ENCODE measurements around the gene PHKA2.
"Not testable (repeated sequence)": the region's sequence is repeated elsewhere in the genome, so short reads cannot be mapped to it uniquely, and the experiment has no call there.

PHKA2 gene, protein sequence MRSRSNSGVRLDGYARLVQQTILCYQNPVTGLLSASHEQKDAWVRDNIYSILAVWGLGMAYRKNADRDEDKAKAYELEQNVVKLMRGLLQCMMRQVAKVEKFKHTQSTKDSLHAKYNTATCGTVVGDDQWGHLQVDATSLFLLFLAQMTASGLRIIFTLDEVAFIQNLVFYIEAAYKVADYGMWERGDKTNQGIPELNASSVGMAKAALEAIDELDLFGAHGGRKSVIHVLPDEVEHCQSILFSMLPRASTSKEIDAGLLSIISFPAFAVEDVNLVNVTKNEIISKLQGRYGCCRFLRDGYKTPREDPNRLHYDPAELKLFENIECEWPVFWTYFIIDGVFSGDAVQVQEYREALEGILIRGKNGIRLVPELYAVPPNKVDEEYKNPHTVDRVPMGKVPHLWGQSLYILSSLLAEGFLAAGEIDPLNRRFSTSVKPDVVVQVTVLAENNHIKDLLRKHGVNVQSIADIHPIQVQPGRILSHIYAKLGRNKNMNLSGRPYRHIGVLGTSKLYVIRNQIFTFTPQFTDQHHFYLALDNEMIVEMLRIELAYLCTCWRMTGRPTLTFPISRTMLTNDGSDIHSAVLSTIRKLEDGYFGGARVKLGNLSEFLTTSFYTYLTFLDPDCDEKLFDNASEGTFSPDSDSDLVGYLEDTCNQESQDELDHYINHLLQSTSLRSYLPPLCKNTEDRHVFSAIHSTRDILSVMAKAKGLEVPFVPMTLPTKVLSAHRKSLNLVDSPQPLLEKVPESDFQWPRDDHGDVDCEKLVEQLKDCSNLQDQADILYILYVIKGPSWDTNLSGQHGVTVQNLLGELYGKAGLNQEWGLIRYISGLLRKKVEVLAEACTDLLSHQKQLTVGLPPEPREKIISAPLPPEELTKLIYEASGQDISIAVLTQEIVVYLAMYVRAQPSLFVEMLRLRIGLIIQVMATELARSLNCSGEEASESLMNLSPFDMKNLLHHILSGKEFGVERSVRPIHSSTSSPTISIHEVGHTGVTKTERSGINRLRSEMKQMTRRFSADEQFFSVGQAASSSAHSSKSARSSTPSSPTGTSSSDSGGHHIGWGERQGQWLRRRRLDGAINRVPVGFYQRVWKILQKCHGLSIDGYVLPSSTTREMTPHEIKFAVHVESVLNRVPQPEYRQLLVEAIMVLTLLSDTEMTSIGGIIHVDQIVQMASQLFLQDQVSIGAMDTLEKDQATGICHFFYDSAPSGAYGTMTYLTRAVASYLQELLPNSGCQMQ

DNA sequence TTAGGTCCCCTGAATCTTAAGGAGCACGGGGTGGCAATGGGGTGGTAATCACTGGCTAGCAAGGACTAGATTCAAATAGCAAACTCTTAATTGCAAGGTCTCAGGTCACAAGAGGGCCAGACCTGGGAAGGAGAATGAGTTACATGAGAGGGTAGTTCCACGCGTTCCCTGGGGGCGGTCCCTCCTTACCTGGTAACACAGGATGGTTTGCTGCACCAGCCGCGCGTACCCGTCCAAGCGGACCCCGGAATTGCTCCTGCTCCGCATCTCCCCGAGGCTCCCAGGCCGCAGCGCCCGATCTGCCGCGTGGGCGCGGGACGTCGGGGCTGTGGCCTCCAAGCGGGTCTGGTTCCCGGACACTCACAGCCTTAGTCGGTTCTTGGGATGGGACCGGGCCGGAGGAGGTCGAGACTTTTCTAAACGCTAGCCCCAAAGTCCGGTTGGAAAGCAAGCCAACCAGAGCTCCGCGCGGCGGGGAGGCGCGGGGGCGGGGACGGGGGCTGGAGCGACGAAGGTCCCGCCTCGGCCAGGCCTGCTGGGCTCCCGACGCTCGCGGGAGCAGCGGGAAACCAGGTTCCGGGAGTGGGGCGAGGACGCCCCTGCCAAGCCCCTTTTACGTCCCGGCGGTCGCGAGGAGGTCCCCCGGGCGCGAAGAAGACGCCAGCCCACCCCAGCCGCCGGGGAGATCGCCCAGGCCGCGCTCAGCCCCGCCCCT lies at the start of gene PHKA2:
Gene PHKA2, minus strand, starts transcription at position 449 of the 715 bp plus-strand sequence. Its CDS starts 182 bp downstream, at position 267.
- DNase-seq = peak; percentile 52

DNA sequence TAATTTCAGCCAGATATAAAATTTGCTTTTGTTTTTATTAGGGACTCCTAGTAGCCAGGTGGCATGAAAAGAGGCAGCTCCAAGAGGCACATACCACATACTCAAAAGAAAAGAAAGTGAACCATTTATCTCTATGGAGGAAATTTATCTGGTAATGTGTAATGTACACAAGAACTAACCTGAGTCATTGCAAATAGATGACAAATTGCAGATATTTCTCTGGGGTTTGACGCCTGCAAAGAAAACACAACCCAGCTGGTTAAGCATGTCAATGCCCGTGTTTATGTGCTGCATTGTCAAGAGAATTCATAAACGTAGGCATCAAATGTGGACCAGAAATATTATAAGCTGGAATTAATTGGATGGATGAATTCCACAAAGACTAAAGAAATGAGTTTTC lies 46.9 kb upstream of the PHKA2 start:
- DNase-seq = no peak

DNA sequence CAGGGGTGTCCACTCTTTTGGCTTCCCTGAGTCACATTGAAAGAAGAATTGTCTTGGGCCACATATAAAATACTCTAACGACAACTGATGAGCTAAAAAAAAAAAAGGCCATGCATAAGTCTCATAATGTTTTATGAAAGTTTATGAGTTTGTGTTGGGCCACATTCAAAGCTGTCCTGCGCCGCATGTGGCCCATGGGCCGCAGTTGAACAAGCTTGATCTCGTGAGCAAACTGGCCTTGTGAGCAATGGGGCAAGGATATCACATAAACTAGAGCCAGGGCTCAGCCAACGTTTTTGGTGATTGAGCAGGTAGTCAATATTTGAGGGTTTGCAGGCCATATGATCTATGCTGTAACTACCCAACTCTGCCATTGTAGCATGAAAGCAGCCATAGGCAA lies 44.6 kb upstream of the PHKA2 start:
- no peak for DNase-seq

DNA sequence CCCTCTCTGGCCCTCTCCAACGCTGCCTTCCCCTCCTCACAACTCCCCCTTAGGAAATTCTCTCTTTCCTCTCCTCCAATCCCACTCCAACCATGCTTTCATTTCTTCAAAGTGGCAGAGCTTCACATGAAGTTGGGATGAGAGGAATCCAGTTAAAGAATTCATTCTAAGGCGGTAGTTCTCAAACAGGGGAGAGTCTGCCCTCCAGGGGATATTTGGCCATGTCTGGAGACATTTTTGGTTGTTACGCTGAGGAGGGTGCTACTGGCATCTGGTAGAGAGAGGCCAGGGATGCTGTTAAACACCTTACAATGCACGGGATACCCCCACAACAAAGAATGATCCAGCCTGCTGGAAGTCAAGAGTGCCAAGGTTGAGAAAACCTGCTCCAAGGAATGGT lies 40.5 kb upstream of the PHKA2 start:
- DNase-seq = no peak

DNA sequence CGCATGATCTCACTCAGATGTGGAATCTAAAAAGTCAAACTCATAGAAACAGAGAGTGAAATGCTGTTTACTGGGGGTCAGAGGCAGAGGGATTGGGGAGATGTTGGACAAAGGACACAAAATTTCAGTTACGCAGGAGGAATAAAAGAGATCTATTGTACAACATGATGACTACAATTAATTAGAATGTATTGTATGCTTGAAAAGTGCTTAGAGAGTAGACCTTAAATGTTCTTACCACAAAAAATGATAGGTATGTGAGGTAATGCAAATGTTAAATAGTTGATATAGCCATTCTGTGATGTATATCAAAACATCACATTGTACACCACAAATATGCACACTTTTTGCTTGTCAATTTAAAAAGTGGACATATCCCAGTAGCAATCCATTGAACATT lies 36.1 kb upstream of the PHKA2 start:
- no peak for DNase-seq

DNA sequence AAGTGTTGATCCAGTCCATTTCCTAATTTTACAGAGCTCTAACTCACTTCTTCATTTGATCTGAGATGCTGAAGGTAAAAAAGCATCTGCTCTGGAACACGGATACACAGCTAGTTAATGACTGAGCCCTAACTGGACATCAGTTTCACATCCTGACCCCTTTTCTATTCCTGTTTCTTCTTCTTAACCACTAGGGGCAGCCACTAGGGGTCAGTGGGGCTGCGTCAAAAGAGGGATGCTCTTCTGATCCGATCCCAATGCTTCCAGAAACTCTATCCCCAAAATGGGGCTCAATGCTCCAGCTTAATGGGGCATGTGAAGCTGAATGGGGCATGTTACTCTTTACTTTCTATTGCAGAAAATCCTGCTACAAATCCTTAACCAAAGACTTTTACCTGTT lies 33.4 kb upstream of the PHKA2 start:
- DNase-seq = no peak

DNA sequence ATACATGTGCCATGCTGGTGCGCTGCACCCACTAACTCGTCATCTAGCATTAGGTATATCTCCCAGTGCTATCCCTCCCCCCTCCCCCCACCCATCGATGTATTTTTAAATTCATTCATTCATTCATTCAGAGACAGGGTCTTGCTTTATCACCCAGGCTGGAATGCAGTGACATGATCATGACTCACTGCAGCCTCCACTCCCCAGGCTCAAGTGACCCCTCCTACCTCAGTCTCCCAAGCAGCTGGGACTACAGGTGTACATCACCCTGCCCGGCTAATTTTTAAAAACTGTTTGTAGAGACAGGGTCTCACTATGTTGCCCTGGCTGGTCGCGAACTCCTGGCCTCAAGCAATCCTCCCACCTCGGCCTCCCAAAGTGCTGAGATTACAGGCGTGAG lies 32.7 kb upstream of the PHKA2 start:
- DNase-seq = not testable (repeated sequence)

DNA sequence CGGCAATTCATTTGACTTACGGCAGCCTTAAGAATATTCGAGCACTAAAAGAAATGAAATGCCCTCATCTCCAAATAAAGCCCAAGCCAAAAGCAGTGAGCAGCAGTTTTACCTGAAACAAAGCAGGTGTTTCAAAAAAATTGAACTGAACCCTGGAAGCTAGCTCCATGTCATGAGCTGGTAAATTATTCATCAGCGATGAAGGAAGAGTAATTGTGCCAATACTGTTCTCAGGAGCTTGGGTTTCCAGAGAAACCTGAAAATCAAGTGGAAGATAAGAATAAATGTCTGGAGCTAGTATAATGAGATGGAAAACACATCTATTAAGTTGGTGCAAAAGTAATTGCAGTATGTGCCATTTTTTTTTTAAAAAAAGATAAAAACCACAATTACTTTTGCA lies 24.0 kb upstream of the PHKA2 start:
- no peak for DNase-seq

DNA sequence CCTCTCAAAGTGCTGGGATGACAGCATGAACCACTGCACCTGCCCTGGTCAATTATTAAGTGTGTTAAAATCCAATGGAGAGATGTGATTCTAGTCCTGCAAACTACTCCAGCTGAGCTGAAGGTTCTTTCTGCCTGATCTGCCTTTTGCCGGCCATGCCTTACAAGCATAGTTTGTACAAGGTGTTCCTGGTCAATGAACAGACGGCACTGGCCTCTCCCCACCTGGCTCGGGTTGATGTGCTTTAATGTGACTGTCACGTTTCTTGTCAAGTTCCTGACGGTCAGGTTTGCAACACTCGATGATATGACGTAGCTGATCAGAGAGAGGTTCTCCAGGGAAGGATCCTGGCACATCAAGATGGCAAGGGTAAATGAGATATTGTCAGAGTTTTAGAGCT lies 23.1 kb upstream of the PHKA2 start:
- no peak for DNase-seq

DNA sequence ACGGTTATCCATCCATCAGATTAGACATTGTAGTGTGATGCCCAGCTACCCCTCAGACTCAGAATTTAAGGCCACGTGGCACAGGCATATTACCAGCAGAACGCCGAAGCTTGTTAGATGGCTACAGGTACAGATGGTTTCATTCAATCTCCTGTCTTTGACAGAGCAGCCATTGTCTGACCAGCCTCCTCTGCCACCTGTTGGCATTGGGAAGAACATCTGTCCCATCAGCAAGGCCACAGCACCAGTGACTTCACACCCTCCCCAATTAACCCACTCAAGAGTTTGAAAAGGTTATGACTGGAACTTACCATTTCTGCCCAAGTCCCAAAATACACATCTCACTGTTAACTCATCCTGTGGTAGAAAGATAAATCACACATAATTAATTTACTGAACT lies 22.0 kb upstream of the PHKA2 start:
- DNase-seq = no peak

DNA sequence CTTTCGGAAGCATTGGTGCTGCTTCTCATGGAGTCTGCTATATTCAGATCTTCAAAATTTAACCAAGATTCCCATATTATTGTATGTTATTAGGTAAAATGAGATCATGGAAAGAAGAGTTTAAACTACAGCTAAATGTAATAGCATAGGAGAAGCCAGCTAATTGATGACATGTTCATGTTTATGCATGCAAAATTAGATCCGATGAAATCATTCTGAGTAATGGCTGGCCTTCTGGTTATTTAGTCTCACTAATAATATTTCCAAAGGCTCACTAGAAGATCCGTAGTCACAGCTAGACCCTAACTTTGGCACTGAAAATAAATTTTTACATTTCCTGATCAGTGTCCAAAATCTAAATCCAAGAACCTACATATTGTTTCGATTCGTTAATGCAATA lies 19.8 kb upstream of the PHKA2 start:
- DNase-seq = no peak

DNA sequence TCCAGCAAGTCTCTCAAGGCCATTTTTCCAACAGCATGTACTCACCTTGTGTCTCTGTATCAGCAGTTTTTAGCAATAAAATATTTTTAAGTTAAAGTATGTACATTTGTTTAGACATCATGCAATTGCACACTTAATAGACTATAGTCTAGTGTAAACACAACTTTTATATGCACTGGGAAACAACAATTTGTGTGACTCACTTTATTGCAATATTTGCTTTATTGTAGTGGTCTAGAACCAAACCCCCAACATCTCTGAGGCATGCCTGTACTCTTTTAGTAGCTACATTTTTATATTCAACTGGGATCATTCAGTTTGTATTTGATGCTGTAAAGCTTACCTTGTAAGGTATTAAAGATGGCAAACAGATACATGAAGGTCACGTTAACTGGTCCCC lies 14.7 kb upstream of the PHKA2 start:
- no peak for DNase-seq

DNA sequence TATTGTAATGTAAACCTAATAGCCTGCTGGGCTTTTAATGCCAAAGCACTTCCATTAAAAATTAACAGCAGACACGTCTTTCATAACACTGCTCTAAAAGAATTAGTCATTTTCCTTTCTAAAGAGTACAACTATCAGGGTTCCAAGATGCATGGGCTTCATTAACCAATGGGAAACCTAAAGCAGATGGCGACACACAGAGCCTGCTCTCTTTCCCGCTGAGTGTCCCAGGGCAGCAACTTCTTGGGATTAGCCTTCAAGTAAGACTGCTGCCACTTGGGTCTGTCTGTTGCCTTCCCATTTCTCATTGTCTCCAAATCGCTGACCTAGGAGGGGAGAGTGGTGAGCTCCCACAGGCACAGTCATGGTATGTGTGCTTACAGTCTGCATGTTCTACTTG lies 14.0 kb upstream of the PHKA2 start:
- no peak for DNase-seq

DNA sequence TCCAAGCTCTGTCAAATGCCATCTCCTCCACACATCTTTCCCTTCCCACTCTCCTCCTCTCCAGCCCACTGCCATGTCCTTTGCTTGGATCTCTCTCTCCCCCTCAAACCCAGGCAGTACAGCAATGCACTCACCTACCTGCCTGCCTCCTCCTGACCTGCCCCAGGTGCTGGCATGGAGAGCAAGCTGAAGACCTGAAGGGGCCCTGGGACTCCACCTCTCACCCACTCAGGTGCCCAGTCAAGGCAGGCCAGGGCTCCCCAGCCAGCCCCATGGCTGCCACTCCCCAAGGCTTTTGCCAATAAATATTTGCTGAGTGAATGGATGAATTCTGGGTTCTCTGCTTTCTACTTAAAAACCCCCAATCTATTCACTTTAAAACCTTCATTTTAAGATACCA lies 12.6 kb upstream of the PHKA2 start:
- DNase-seq = no peak

DNA sequence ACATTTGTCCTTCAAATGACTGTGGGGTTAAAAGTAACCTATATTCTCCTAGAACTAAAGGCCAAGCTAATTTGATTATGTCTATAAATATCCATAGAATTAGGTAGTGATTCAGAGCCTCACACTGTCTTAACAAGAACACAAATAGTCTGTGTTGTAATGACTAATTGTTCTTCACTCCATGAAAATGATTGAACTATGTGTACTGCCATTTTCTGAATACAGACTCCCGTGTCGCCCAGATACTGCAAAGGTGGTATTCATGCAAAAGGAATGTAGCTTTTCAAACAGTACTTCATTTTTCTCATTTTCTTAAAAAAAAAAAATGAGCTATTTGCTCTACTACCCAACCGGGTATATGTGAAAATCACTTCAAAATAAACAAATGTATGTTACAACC lies 11.3 kb upstream of the PHKA2 start:
- no peak for DNase-seq

DNA sequence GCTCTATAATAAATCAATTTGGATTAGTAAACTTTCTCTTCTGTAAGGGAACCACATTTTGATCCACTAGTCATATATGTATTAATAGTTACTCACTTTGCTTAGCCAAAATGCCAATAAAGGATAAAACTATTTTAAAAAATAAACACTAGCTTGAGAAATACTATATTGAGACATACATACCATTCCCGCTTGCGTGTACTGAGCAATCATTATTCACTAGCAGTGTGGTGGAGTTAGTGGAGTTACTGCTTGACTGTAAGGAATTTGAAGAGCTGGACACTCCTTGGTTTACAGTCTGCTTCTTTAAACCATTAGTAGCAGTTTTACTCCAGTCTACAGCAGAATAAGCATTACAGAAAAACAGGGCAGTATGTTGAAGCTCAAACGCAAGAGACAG lies 10.8 kb upstream of the PHKA2 start:
- no peak for DNase-seq

DNA sequence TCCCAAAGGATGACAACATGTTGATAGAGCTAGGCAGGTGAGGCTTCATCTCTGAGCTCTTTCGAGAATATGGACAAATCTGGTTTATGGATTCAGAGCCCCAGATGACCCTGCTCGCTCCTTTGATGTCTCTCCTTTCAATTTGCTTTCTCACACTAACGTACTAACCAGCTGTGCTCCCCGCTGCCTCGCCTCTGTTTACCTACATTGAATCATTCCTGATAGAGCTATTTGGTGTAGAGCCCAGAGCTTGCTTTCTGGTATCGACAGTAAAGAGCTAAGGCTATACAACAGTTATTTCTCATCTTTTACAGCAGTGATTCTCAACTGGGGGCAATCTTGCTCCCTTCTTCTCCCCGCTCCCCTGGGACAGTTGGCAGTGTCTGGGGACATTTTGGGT lies 8.9 kb upstream of the PHKA2 start:
- DNase-seq = no peak

DNA sequence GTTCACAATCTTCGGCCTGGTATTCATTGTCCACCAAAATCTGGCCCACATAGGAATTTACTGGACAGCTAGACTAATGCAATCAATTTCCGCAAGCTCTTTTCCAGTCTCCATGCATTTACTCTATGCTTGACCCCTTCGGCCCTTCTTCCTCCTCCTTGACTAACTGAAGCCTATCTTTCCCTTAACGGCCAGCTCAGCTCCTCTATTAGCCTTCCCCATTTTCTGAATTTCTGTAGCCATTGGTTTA lies 1.2 kb upstream of the PHKA2 start:
- DNase-seq = no peak

DNA sequence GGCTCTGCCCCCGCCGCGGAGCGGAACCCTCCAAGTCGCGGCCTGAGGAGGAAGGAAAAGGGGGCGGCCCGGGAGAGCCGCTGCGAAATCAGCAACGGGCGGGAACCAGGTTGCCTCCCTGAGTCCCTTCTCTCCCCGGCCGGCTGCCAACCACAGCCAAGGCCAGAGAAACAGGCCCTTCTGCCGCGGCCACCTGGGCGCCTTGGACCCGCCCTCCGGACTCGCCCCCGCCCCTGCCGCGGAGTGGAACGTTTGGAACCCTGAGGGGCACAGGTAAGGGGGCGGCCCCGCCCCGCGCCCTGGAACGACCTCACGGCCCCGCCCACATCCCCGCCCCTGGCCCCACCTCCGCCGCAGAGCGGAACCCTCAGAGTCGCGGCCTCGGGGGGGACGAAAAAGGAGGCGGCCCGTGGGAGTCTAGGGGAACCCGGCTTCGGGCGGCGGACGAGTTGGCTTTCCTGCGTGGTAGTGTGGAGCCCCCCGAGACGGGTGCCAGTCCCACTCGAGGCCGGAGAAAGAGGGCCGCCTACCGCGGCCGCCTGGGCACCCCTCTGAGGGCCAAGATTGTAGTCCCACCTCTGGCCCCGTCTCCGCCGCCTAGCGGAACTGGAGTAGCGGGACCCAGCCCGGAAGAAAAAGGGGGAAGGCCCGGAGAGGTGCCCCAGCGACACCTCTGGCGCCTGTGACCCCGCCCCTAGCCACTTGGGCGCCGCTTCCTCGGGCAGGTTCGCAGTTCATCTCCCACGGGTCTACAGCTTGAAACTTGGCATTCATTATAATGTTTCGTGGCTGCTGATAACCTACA lies 669 bp upstream of the PHKA2 start:
- DNase-seq = peak; percentile 84

DNA sequence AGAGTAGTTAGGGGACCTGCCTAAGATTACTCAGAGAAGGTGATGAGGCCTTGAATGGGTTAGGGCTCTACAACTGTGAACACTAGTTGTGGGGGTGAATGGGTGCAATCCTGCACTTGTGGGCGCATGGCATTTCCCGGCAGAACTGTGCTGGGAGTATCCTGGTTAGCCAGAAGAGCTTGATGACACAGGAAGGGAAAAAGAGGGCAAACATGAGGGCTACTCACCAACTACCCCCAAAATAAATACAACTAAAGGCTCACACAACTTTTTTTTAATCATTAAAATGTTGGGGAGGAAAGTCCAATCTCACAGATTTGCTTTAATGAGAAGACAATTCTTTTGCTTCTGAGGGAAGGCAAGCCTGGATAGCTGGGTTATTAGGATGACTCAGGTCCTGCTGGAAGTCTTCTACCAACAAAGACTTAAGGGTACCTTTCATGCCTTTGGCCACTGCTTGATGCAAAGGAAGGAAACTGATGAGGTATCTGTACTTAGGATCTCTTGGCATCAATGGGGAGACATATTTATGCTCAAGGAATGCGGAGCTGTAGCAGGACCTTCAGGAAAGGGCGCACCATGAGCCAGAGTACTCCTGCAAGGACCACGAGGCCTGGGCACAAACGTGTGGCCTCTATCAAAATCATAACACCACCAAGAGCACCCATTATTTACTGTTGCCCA lies 2.6 kb downstream of the PHKA2 start:
- no peak for DNase-seq

DNA sequence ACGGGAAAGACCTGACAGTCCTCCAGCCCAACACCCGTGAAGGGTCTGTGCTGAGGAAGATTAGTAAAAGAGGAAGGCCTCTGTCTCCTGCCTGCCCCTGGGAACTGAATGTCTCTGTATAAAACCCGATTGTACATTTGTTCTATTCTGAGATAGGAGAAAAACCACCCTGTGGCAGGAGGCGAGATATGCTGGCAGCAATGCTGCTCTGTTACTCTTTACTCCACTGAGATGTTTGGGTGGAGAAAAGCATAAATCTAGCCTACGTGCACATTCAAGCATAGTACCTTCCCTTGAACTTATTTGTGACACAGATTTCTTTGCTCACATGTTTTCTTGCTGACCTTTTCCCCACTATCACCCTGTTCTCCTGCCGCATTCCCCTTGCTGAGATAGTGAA lies 3.7 kb downstream of the PHKA2 start:
- DNase-seq = not testable (repeated sequence)

DNA sequence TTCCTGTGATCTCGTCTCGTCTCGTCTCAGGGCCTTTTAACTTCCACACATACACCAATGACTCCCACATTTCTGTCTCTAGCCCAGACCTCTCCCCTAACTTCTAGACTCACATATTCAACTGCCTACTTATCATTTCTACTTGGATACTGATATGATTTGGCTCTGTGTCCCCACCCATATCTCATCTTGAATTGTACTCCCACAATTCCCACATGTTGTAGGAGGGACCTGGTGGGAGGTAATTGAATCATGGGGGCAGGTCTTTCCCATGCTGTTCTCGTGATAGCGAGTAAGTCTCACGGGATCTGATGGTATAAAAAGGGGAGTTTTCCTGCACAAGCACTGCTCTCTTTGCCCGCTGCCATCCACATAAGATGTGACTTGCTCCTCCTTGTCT lies 8.9 kb downstream of the PHKA2 start:
- no peak for DNase-seq

Measured in stimulated activated naive CD4-positive, alpha-beta T cell treated with Interleukin-2 at 50 U/mL for 16 hours (primary cell).